IPS-20b (cell line): Measurements from ENCODE around the gene MPPE1.

ENCODE experiments used
- H3K27ac ChIP-seq: one replicate; pipeline ENCODE4 v1.5.1; 2013; ENCODE audit warnings: low read length
- H3K27me3 ChIP-seq: 2 replicates; pipeline ENCODE4 v1.6.1; 2013; ENCODE audit warnings: mild to moderate bottlenecking, low read length, inconsistent platforms; ENCODE audit not compliant: insufficient read depth
- H3K36me3 ChIP-seq: 2 replicates; pipeline ENCODE4 v1.6.1; 2013; ENCODE audit warnings: low read depth, mild to moderate bottlenecking, inconsistent platforms, low read length, moderate library complexity; ENCODE audit not compliant: insufficient read depth
- H3K4me1 ChIP-seq: 2 replicates; pipeline ENCODE4 v1.6.1; 2013; ENCODE audit warnings: mild to moderate bottlenecking, control low read depth, inconsistent platforms, low read length, moderate library complexity; ENCODE audit not compliant: insufficient read depth
- H3K4me3 ChIP-seq: 2 replicates; pipeline ENCODE4 v1.5.1; 2013; ENCODE audit warnings: mild to moderate bottlenecking, low read length, inconsistent platforms
- H3K9ac ChIP-seq: 2 replicates; pipeline ENCODE4 v1.6.1; 2013; ENCODE audit warnings: low read depth, mild to moderate bottlenecking, inconsistent platforms, low read length, moderate library complexity
- H3K9me3 ChIP-seq: 2 replicates; pipeline ENCODE4 v1.6.1; 2013; ENCODE audit warnings: mild to moderate bottlenecking, low read depth, low read length, inconsistent platforms; ENCODE audit not compliant: insufficient read depth

Gene MPPE1

GRCh38 chr18:11874676-11875075, 33.4 kb downstream of the MPPE1 start:
- H3K4me1 ChIP-seq, result no peaks in the 10 kb centered on the region
- no peaks in the 10 kb centered on the region; the same call in 1 of the 2 replicates for H3K36me3 ChIP-seq
- H3K9me3 ChIP-seq, result no peaks in the 10 kb centered on the region
- no peaks in the 10 kb centered on the region for H3K27me3 ChIP-seq
- no peak overlapping the region for H3K9ac ChIP-seq
- H3K27ac ChIP-seq, result no peak overlapping the region
- no peak overlapping the region for H3K4me3 ChIP-seq

- Histone ChIP-seq H3K36me3 (no peaks in the 10 kb centered on the region; the same call in 1 of the 2 replicates), H3K27me3 (no peaks in the 10 kb centered on the region), H3K9ac (no peak overlapping the region), H3K4me1 (no peaks in the 10 kb centered on the region), H3K9me3 (no peaks in the 10 kb centered on the region), H3K27ac (no peak overlapping the region), H3K4me3 (no peak overlapping the region)
Measured at GRCh38 chr18:11873670-11874340, 34.3 kb downstream of the MPPE1 start.

GRCh38 chr18:11872479-11873136, 35.5 kb downstream of the MPPE1 start:
- no peak overlapping the region for H3K27ac ChIP-seq
- no peaks in the 10 kb centered on the region for H3K27me3 ChIP-seq
- H3K9ac ChIP-seq, result no peak overlapping the region
- peaks cover 5% of the 10 kb centered on the region; the same call in 1 of the 2 replicates for H3K4me1 ChIP-seq
- no peaks in the 10 kb centered on the region; the same call in 1 of the 2 replicates for H3K36me3 ChIP-seq
- no peaks in the 10 kb centered on the region for H3K9me3 ChIP-seq
- no peak overlapping the region for H3K4me3 ChIP-seq

- Histone ChIP-seq H3K4me1 (peaks cover 5% of the 10 kb centered on the region; the same call in 1 of the 2 replicates), H3K27me3 (no peaks in the 10 kb centered on the region), H3K36me3 (no peaks in the 10 kb centered on the region; the same call in 1 of the 2 replicates), H3K4me3 (no peak overlapping the region), H3K9me3 (no peaks in the 10 kb centered on the region), H3K27ac (no peak overlapping the region), H3K9ac (no peak overlapping the region)
Measured at GRCh38 chr18:11871501-11871900, 36.6 kb downstream of the MPPE1 start.

GRCh38 chr18:11868230-11868629, 39.9 kb downstream of the MPPE1 start:
- no peaks in the 10 kb centered on the region for H3K36me3 ChIP-seq
- H3K27me3 ChIP-seq, result no peaks in the 10 kb centered on the region
- no peak overlapping the region for H3K27ac ChIP-seq
- no peak overlapping the region for H3K4me3 ChIP-seq
- peaks cover 5% of the 10 kb centered on the region; the same call in 1 of the 2 replicates for H3K4me1 ChIP-seq
- H3K9me3 ChIP-seq, result no peaks in the 10 kb centered on the region
- H3K9ac ChIP-seq, result no peak overlapping the region

GRCh38 chr18:11866764-11867163, 41.4 kb downstream of the MPPE1 start:
- H3K9ac ChIP-seq, result no peak overlapping the region
- H3K4me1 ChIP-seq, result peaks cover 5% of the 10 kb centered on the region; the same call in 1 of the 2 replicates
- no peaks in the 10 kb centered on the region for H3K9me3 ChIP-seq
- H3K4me3 ChIP-seq, result no peak overlapping the region
- H3K27me3 ChIP-seq, result no peaks in the 10 kb centered on the region
- no peak overlapping the region for H3K27ac ChIP-seq
- H3K36me3 ChIP-seq, result no peaks in the 10 kb centered on the region

- Histone ChIP-seq H3K36me3 (no peaks in the 10 kb centered on the region), H3K4me1 (peaks cover 5% of the 10 kb centered on the region; the same call in 1 of the 2 replicates), H3K27ac (no peak overlapping the region), H3K9ac (no peak overlapping the region), H3K4me3 (no peak overlapping the region), H3K9me3 (no peaks in the 10 kb centered on the region), H3K27me3 (no peaks in the 10 kb centered on the region)
Measured at GRCh38 chr18:11866329-11866728, 41.8 kb downstream of the MPPE1 start.

- Histone ChIP-seq H3K36me3 (no peaks in the 10 kb centered on the region), H3K9ac (no peak overlapping the region), H3K4me3 (no peak overlapping the region), H3K9me3 (no peaks in the 10 kb centered on the region), H3K4me1 (peaks cover 5% of the 10 kb centered on the region; the same call in 1 of the 2 replicates), H3K27ac (no peak overlapping the region), H3K27me3 (no peaks in the 10 kb centered on the region)
Measured at GRCh38 chr18:11865071-11865470, 43.0 kb downstream of the MPPE1 start.

GRCh38 chr18:11864471-11864870, 43.6 kb downstream of the MPPE1 start:
- H3K4me1 ChIP-seq, result peaks cover 5% of the 10 kb centered on the region; the same call in 1 of the 2 replicates
- H3K9me3 ChIP-seq, result no peaks in the 10 kb centered on the region
- no peaks in the 10 kb centered on the region for H3K27me3 ChIP-seq
- no peak overlapping the region for H3K27ac ChIP-seq
- H3K4me3 ChIP-seq, result no peak overlapping the region
- no peak overlapping the region for H3K9ac ChIP-seq
- no peaks in the 10 kb centered on the region for H3K36me3 ChIP-seq

GRCh38 chr18:11862468-11863137, 45.5 kb downstream of the MPPE1 start:
- H3K9ac ChIP-seq, result no peak overlapping the region
- H3K36me3 ChIP-seq, result no peaks in the 10 kb centered on the region
- no peaks in the 10 kb centered on the region for H3K27me3 ChIP-seq
- H3K4me1 ChIP-seq, result peaks cover 3% of the 10 kb centered on the region; the same call in 1 of the 2 replicates
- no peak overlapping the region for H3K4me3 ChIP-seq
- H3K9me3 ChIP-seq, result no peaks in the 10 kb centered on the region
- no peak overlapping the region for H3K27ac ChIP-seq

- H3K4me3 ChIP-seq, result no peak overlapping the region
- H3K9ac ChIP-seq, result no peak overlapping the region
- no peaks in the 10 kb centered on the region for H3K9me3 ChIP-seq
- H3K27ac ChIP-seq, result no peak overlapping the region
- no peaks in the 10 kb centered on the region for H3K36me3 ChIP-seq
- peaks cover 10% of the 10 kb centered on the region; the same call in 1 of the 2 replicates for H3K4me1 ChIP-seq
- no peaks in the 10 kb centered on the region for H3K27me3 ChIP-seq
Measured at GRCh38 chr18:11861583-11862288, 46.4 kb downstream of the MPPE1 start.
